Naive thymus-derived CD4-positive, alpha-beta T cell (primary cell): ENCODE data around the gene GGA1. TPM values are rescaled to one million over a fixed set of nuclear protein-coding genes. Genes with fewer than 3 reads are reported as not detected.
A peak's percentile ranks its signal among the peaks of the same experiment; 100 is the strongest.
"Not testable (repeated sequence)": the region's sequence is repeated elsewhere in the genome, so short reads cannot be mapped to it uniquely, and the experiment has no call there.

Source experiments
- ATAC-seq: fragments of 150-1000 bp; cut with Tn5 transposase; 2 replicates; pipeline ENCODE4 v1.10.0; 2021; ENCODE audit warnings: mild to moderate bottlenecking, moderate library complexity
- CTCF ChIA-PET: fragments of 350-600 bp; sonication (Branson Sonifier 250); formaldehyde crosslinking; loops from one replicate; lab custom pipeline; 2021; ENCODE audit warnings: antibody characterized with exemption; lab: Charles Lee
- POLR2A ChIA-PET: fragments of 350-600 bp; sonication (Branson Sonifier 250); formaldehyde crosslinking; loops from one replicate; lab custom pipeline; 2021; ENCODE audit warnings: antibody characterized with exemption, inconsistent platforms; lab: Charles Lee
- DNase-seq, 9 donors: peaks; one replicate each; pipeline versions ENCODE4 v3.0.0 to v3.0.0-alpha.2; 2020 to 2022; ENCODE audit warnings: mixed read lengths in 1 of 9
- H3K27ac ChIP-seq: one replicate; pipeline ENCODE4 v1.7.0; 2013; ENCODE audit warnings: mild to moderate bottlenecking, low read depth, low read length, moderate library complexity
- H3K27me3 ChIP-seq, 2 donors: one replicate each; pipeline ENCODE4 v1.7.0; 2013; ENCODE audit warnings: low read length in 2 of 2, mild to moderate bottlenecking in 2 of 2, moderate library complexity in 2 of 2; ENCODE audit not compliant: control insufficient read depth in 2 of 2, insufficient read depth in 2 of 2
- H3K36me3 ChIP-seq, 3 experiments: 1 replicate in 2 of 3; 2 replicates in 1 of 3; pipeline ENCODE4 v1.7.0; 2013; ENCODE audit warnings: low read length in 3 of 3, mild to moderate bottlenecking in 3 of 3, moderate library complexity in 1 of 3; ENCODE audit not compliant: insufficient read depth in 3 of 3, control insufficient read depth in 2 of 3
- H3K4me1 ChIP-seq, 2 donors: one replicate each; pipeline ENCODE4 v1.7.0; 2013; ENCODE audit warnings: low read length in 2 of 2, mild to moderate bottlenecking in 2 of 2, moderate library complexity in 1 of 2; ENCODE audit not compliant: control insufficient read depth in 2 of 2, insufficient read depth in 2 of 2
- H3K4me3 ChIP-seq: 2 replicates; pipeline ENCODE4 v1.7.0; 2013; ENCODE audit warnings: mild to moderate bottlenecking, low read length
- H3K9me3 ChIP-seq, 3 experiments: 1 replicate in 2 of 3; 2 replicates in 1 of 3; pipeline ENCODE4 v1.7.0; 2013; ENCODE audit warnings: low read length in 3 of 3; ENCODE audit not compliant: control insufficient read depth in 2 of 3
- H3K27ac Mint-ChIP-seq, 9 donors: one replicate each; pipeline ENCODE4 v1.8.0; 2020 to 2022; ENCODE audit warnings: mixed read lengths in 9 of 9, mild to moderate bottlenecking in 8 of 9, moderate library complexity in 5 of 9, inconsistent platforms in 2 of 9
- H3K27me3 Mint-ChIP-seq, 5 donors: one replicate each; pipeline ENCODE4 v1.8.0; 2021 to 2022; ENCODE audit warnings: mixed read lengths in 5 of 5, mild to moderate bottlenecking in 1 of 5
- H3K36me3 Mint-ChIP-seq, 5 donors: one replicate each; pipeline ENCODE4 v1.8.0; 2020 to 2022; ENCODE audit warnings: mixed read lengths in 5 of 5, mild to moderate bottlenecking in 3 of 5, inconsistent platforms in 1 of 5
- H3K4me1 Mint-ChIP-seq, 7 donors: one replicate each; pipeline ENCODE4 v1.8.0; 2020 to 2022; ENCODE audit warnings: mixed read lengths in 7 of 7, mild to moderate bottlenecking in 3 of 7, inconsistent platforms in 1 of 7
- H3K4me3 Mint-ChIP-seq, 10 donors: one replicate each; pipeline ENCODE4 v1.8.0; 2020 to 2022; ENCODE audit warnings: mild to moderate bottlenecking in 10 of 10, mixed read lengths in 10 of 10, moderate library complexity in 6 of 10, inconsistent platforms in 2 of 10
- H3K9me3 Mint-ChIP-seq, 11 donors: one replicate each; pipeline ENCODE4 v1.8.0; 2020 to 2022; ENCODE audit warnings: mixed read lengths in 11 of 11, mild to moderate bottlenecking in 4 of 11, inconsistent platforms in 1 of 11, moderate library complexity in 1 of 11
- intact Hi-C, 2 donors: fragments of 100-400 bp; cut with micrococcal nuclease; formaldehyde crosslinking; loops; one replicate each; pipeline ENCODE4 v1.15.1; 2023
- polyA plus RNA-seq, 2 donors: library from polyadenylated mRNA; unstranded; fragments of 300-500 nt; fragmentation: Illumina TruSeq; gene quantifications; one replicate each; pipeline ENCODE4 v1.2.3, GENCODE V29; 2021
- total RNA-seq, 6 experiments: library from RNA in 5 of 6; stranded (reverse) in 5 of 6; gene quantifications; 1 replicate in 5 of 6; 2 replicates in 1 of 6; pipeline ENCODE4 v1.2.3 and lab custom pipeline; 2021 to 2026

The GGA1 gene
- total and polyA plus RNA-seq, 7 experiments from 2014 or later, result 20.8 to 124 (median 87.2) TPM

DNA sequence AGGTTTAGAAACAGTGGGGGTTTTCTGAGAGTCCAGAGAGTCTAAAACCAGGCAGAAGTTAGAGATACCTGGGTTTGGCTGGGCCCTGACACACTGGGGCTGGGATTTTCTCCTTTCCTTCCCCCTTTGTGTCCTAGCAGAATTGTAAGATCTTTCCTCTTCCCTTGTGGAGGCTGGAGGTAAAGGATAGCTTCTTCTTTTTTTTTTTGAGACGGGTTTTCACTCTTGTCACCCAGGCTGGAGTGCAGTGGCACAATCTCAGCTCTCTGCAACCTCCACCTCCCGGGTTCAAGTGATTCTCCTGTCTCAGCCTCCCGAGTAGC, 1.5 kb downstream of the GGA1 start:
- Mint-ChIP-seq H3K27ac (peak overlapping the region; percentile 60 to 98 (median 90)), H3K4me3 (peak overlapping the region; percentile 42 to 97 (median 92)), H3K4me1 (peaks cover 25 to 59% (median 47%) of the 10 kb centered on the region in 7 donors)
- peaks cover 35 to 38% of the 10 kb centered on the region in 2 donors for H3K4me1 ChIP-seq
- DNase-seq, H3K27me3 Mint-ChIP-seq, ATAC-seq, intact Hi-C loops, H3K9me3 Mint-ChIP-seq, H3K36me3 Mint-ChIP-seq, H3K27me3 ChIP-seq, H3K9me3 ChIP-seq: not testable (repeated sequence)
- H3K36me3 ChIP-seq, result peaks cover 0 to 19% (median 0%) of the 10 kb centered on the region in 3 experiments
- peak overlapping the region; percentile 81 for H3K4me3 ChIP-seq
- ChIA-PET POLR2A (interaction anchor here (0.5 to 5.6 kb wide), 9 partner anchors 8 to 125 kb away, joined by 3 to 74 read pairs (median 19); partner anchors contain the start of genes NOL12, PDXP and SH3BP1), CTCF (interaction anchor here (0.6 to 6.0 kb wide), 5 partner anchors 17 to 76 kb away, joined by 3 to 36 read pairs (median 10); partner anchors contain the start of gene NOL12)
- peak overlapping the region; percentile 85 for H3K27ac ChIP-seq

DNA sequence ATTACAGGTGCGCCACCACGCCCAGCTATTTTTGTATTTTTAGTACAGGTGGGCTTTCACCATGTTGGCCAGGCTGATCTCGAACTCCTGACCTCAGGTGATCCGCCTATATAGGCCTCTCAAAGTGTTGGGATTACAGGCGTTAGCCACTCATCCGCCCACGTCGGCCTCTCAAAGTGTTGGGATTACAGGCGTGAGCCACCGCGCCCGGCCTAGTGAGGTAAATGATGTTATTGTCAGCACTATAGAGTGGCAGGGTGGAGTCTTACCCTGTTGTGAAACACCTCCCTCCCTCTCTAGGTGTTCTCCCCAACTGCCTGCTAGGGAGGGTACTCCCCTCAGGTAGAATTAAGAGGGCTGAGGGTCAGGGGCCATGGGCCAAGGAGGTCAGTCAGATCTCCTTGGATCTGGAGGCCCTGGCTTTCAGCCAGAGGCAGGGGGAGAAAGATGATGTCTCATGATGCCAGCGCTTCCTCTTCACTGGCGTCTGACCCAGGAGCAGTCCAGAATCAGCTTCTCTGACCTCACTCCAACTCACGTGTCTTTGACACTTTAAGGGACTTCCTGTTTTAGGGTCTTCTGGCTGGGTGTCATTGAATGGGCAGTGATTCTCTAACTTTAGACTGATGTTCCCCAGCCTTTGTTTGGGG, 2.0 kb downstream of the GGA1 start:
- Mint-ChIP-seq H3K4me1 (peaks cover 20 to 54% (median 42%) of the 10 kb centered on the region in 7 donors), H3K9me3 (no peaks in the 10 kb centered on the region), H3K27ac (peak overlapping the region in 8 of 9 donors; percentile 59 to 98 (median 92)), H3K36me3 (peaks cover 0 to 3% (median 0%) of the 10 kb centered on the region in 5 donors), H3K27me3 (no peaks in the 10 kb centered on the region), H3K4me3 (peak overlapping the region in 9 of 10 donors; percentile 25 to 97 (median 88))
- Histone ChIP-seq H3K4me1 (peaks cover 30 to 33% of the 10 kb centered on the region in 2 donors), H3K36me3 (peaks cover 0 to 19% (median 0%) of the 10 kb centered on the region in 3 experiments), H3K27me3 (no peaks in the 10 kb centered on the region), H3K4me3 (no peak overlapping the region), H3K9me3 (no peaks in the 10 kb centered on the region), H3K27ac (peak overlapping the region; percentile 85)
- ATAC-seq (no peak), DNase-seq (no peak)
- POLR2A ChIA-PET, result interaction anchor here (0.5 to 5.6 kb wide), 7 partner anchors 7 to 126 kb away, joined by 3 to 74 read pairs (median 4); partner anchors contain the start of gene SH3BP1
- intact Hi-C loops, result no loop called here
- CTCF ChIA-PET, result interaction anchor here (0.9 to 6.0 kb wide), 7 partner anchors 13 to 75 kb away, joined by 3 to 36 read pairs (median 5); partner anchors contain the start of gene NOL12

DNA sequence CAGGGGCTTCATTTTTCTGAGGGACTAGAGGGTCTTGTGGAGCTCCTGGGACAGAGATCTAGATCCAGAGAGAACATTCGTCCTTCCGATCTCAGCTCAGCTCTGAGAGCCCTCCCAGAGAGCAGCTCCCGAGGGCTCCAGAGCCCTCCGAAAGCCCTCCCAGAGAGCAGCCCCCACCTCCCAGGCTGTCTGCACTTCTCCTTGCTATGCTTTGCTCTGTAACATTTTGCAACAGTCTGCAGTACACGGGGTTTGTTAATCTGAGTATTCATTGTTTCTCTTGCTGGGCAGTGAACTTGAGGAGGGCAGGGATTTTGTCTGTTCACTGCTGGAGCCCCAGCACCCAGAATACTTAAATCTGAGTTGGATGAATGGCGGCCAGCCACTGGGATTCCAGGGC, 2.6 kb downstream of the GGA1 start:
- H3K9me3 Mint-ChIP-seq, result no peaks in the 10 kb centered on the region
- CTCF ChIA-PET, result interaction anchor here (0.6 to 1.7 kb wide), 5 partner anchors 12 to 72 kb away, joined by 3 to 5 read pairs (median 3); no protein-coding TSS in a partner anchor
- peaks cover 27% of the 10 kb centered on the region in 2 donors for H3K4me1 ChIP-seq
- peaks cover 17 to 48% (median 36%) of the 10 kb centered on the region in 7 donors for H3K4me1 Mint-ChIP-seq
- no peak overlapping the region for H3K4me3 ChIP-seq
- H3K27ac Mint-ChIP-seq, result peak overlapping the region in 8 of 9 donors; percentile 25 to 94 (median 53)
- no peaks in the 10 kb centered on the region for H3K27me3 ChIP-seq
- H3K9me3 ChIP-seq, result no peaks in the 10 kb centered on the region
- H3K27me3 Mint-ChIP-seq, result no peaks in the 10 kb centered on the region
- ATAC-seq, result no peak
- POLR2A ChIA-PET, result interaction anchor here (0.9 kb wide), 1 partner anchor 126 kb away, joined by 3 read pairs; no protein-coding TSS in a partner anchor
- peaks cover 0 to 22% (median 3%) of the 10 kb centered on the region in 3 experiments for H3K36me3 ChIP-seq
- intact Hi-C loops, result no loop called here
- H3K27ac ChIP-seq, result peak overlapping the region; percentile 10
- no peak for DNase-seq
- peak overlapping the region in 4 of 10 donors; percentile 16 to 60 (median 34) for H3K4me3 Mint-ChIP-seq
- H3K36me3 Mint-ChIP-seq, result peaks cover 0 to 4% (median 0%) of the 10 kb centered on the region in 5 donors

DNA sequence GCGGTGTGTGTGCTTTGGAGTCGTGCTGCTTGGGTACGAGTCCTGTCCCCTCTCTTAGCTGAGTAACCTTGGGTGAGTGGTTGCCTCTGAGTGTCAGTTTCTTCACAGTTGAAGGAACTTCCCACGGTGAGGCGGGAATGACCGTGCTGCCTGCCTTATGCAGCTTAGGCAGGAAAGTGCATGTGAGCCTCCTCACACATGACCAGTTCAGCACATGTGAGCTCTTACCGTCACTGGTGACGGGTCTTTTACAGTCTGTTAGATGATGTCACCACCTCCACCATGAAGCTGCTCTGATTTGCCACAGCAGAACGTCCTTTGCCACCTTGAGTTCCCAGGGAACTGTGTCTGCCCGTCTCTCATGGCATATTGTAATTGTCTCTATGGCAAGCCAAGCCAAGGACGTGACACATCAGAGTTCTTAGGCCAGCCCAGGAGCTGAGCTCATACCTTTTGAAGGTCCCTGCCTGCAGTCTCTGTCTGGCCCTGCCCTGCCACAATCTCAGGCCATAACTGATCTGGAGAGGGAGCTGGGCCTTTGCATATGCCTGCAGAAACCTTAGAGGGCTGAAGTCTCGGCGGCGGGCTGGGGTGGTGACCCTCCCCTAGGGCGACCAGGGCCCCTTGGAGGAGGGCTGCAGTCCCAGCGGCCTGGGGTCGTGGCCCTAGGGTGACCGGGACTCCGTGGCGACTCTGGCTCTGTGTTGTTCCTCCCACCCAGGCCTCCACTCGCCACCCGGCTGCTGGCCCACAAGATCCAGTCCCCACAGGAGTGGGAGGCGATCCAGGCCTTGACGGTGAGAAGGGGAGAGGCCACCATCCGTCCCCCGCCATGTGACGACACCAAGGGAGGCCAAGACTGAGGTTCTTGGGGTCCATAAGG, 7.8 kb downstream of the GGA1 start:
- H3K4me3 ChIP-seq, result no peak overlapping the region
- Mint-ChIP-seq H3K27me3 (no peaks in the 10 kb centered on the region), H3K9me3 (no peaks in the 10 kb centered on the region), H3K4me3 (no peak overlapping the region), H3K36me3 (peaks cover 0 to 19% (median 5%) of the 10 kb centered on the region in 5 donors), H3K27ac (peak overlapping the region in 1 of 9 donors; percentile 41), H3K4me1 (peaks cover 0 to 9% (median under 1%) of the 10 kb centered on the region in 7 donors)
- no peak for ATAC-seq
- DNase-seq, result no peak
- peaks cover 4 to 70% (median 10%) of the 10 kb centered on the region in 3 experiments for H3K36me3 ChIP-seq
- H3K27ac ChIP-seq, result no peak overlapping the region
- ChIA-PET POLR2A (interaction anchor here (0.6 to 2.1 kb wide), 3 partner anchors 9 to 68 kb away, joined by 3 to 9 read pairs (median 3); no protein-coding TSS in a partner anchor), CTCF (interaction anchor here (20.3 kb wide), 1 partner anchor 23 kb away, joined by 292 read pairs; the partner anchor contains the start of gene SH3BP1)
- no peaks in the 10 kb centered on the region for H3K27me3 ChIP-seq
- H3K4me1 ChIP-seq, result no peaks in the 10 kb centered on the region
- intact Hi-C loops, result no loop called here
- H3K9me3 ChIP-seq, result no peaks in the 10 kb centered on the region

DNA sequence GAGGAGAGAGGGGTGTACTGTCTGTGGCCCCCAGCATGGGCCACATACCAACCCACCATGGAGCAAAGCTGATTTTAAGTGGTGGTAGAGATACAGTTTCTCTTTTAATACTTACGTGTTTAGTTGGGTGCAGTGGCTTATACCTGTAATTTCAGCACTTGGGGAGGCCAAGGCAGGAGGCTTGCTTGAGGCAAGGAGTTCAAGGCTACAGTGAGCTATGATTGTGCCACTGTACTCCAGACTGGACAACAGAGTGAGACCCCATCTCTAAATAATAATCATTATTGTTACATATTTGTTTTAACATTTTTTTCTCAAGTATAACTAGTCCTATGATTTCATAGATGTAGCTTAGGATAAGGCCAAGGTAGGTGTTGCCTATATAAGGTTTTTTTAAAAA, 8.8 kb downstream of the GGA1 start:
- CTCF ChIA-PET, result interaction anchor here (0.9 to 20.3 kb wide), 3 partner anchors 10 to 22 kb away, joined by 3 to 292 read pairs (median 4); partner anchors contain the start of gene SH3BP1
- no peak overlapping the region for H3K4me3 Mint-ChIP-seq
- no peak for ATAC-seq

More for the DNA sequence above, 8.8 kb downstream of the GGA1 start:
- POLR2A ChIA-PET, result interaction anchor here (0.7 to 2.1 kb wide), 5 partner anchors 7 to 69 kb away, joined by 3 to 9 read pairs (median 4); partner anchors contain the start of gene NOL12
- Mint-ChIP-seq H3K27ac (peak overlapping the region in 2 of 9 donors; percentile 19 to 55), H3K36me3 (peaks cover 0 to 19% (median 5%) of the 10 kb centered on the region in 5 donors), H3K9me3 (no peaks in the 10 kb centered on the region), H3K4me1 (peaks cover 0 to 8% (median under 1%) of the 10 kb centered on the region in 7 donors), H3K27me3 (no peaks in the 10 kb centered on the region)
- no peaks in the 10 kb centered on the region for H3K4me1 ChIP-seq
- no peak overlapping the region for H3K4me3 ChIP-seq
- no peaks in the 10 kb centered on the region for H3K9me3 ChIP-seq
- DNase-seq, result no peak
- H3K27me3 ChIP-seq, result no peaks in the 10 kb centered on the region
- intact Hi-C loops, result no loop called here
- no peak overlapping the region for H3K27ac ChIP-seq
- peaks cover 4 to 73% (median 10%) of the 10 kb centered on the region in 3 experiments for H3K36me3 ChIP-seq
